Kidney (tissue), 14 donors: ENCODE measurements around the gene OGFRL1. TPM values are rescaled to one million over a fixed set of nuclear protein-coding genes. Genes with fewer than 3 reads are reported as not detected.

Source experiments
- DNase-seq, 5 donors: peaks; one replicate each; pipeline ENCODE4 v3.0.0-alpha.2; 2013 to 2020
- FAIRE-seq: peaks from 2 replicates; lab custom pipeline; 2012; peaks lifted over from hg19 to GRCh38; lab: Jason Lieb, UNC
- H3K27ac ChIP-seq, 2 donors: one replicate each; pipeline ENCODE4 v1.7.0; 2013; ENCODE audit warnings: low read depth in 2 of 2, low read length in 2 of 2, inconsistent platforms in 1 of 2
- H3K27me3 ChIP-seq: one replicate; pipeline ENCODE4 v1.7.1; 2013; ENCODE audit warnings: low read length, inconsistent platforms; ENCODE audit not compliant: control insufficient read depth, insufficient read depth
- H3K36me3 ChIP-seq, 3 donors: one replicate each; pipeline versions ENCODE4 v1.7.0 to v1.7.1; 2013; ENCODE audit warnings: low read length in 3 of 3, control low read depth in 1 of 3, inconsistent platforms in 1 of 3; ENCODE audit not compliant: insufficient read depth in 3 of 3, control insufficient read depth in 2 of 3
- H3K4me1 ChIP-seq, 3 donors: one replicate each; pipeline versions ENCODE4 v1.7.0 to v1.7.1; 2013; ENCODE audit warnings: low read length in 3 of 3, inconsistent platforms in 1 of 3, low read depth in 1 of 3; ENCODE audit not compliant: control insufficient read depth in 2 of 3, insufficient read depth in 2 of 3
- H3K4me3 ChIP-seq, 3 donors: one replicate each; pipeline versions ENCODE4 v1.7.0 to v1.8.1; 2013; ENCODE audit warnings: low read length in 3 of 3, control low read depth in 1 of 3, inconsistent platforms in 1 of 3
- H3K9ac ChIP-seq, 3 donors: one replicate each; pipeline versions ENCODE4 v1.7.0 to v1.7.1; 2013; ENCODE audit warnings: low read length in 3 of 3, control low read depth in 1 of 3, inconsistent platforms in 1 of 3
- H3K9me3 ChIP-seq, 3 donors: one replicate each; pipeline versions ENCODE4 v1.7.0 to v1.7.1; 2013; ENCODE audit warnings: low read length in 3 of 3, control low read depth in 1 of 3, inconsistent platforms in 1 of 3; ENCODE audit not compliant: control insufficient read depth in 2 of 3, insufficient read depth in 1 of 3
- CTCF ChIP-seq: IDR thresholded peaks from 3 replicates; pipeline ENCODE4 v1.5.1; 2012; ENCODE audit warnings: mild to moderate bottlenecking, moderate library complexity, borderline replicate concordance; ENCODE audit not compliant: insufficient read depth; ENCODE audit errors: extremely low read depth
- intact Hi-C: fragments of 100-400 bp; cut with DNase I; formaldehyde crosslinking; loops from one replicate; pipeline ENCODE4 v1.11.1; 2022
- polyA plus RNA-seq: library from polyadenylated mRNA; stranded (reverse); fragments of 350-450 nt; fragmentation: Illumina TruSeq; extraction: RNeasy Lipid Tissue Mini Kit (QIAGEN cat#74804); gene quantifications from one replicate; pipeline ENCODE4 v1.2.3, GENCODE V29; 2014; ENCODE audit warnings: low read depth, low replicate concordance; ENCODE audit not compliant: insufficient read depth
- total RNA-seq: library from RNA; stranded (reverse); fragmentation: NEBNext Ultra II Directional; extraction: Animal tissue kit (Norgen Biotek cat#: 25700); gene quantifications from one replicate; pipeline ENCODE4 v1.2.1, GENCODE V29; 2021
- donor health status: control.
- donor health status: control.
- donor health status: control.
- donor health status: control.
- donor health status: control.
- donor health status: DM: yes; HTN: yes; CAD: no.
- donor health status: Normal renal cell carcinoma (clear cell type).

OGFRL1 gene
- total and polyA plus RNA-seq, 2 donors from 2014 or later: 3.6 to 16.0 TPM

- Histone ChIP-seq H3K36me3 (no peaks in the 10 kb centered on the region), H3K27ac (no peak overlapping the region), H3K4me3 (no peak overlapping the region), H3K27me3 (no peaks in the 10 kb centered on the region), H3K4me1 (peaks cover 0 to 8% (median 2%) of the 10 kb centered on the region in 3 donors), H3K9ac (no peak overlapping the region), H3K9me3 (no peaks in the 10 kb centered on the region)
- DNase-seq (no peak), FAIRE-seq (no peak)
- intact Hi-C loops: no loop called here
- TF ChIP-seq CTCF: no peak
Measured at GRCh38 chr6:71246596-71246995, 42.0 kb upstream of the OGFRL1 start.

- Histone ChIP-seq H3K9me3 (no peaks in the 10 kb centered on the region), H3K27ac (no peak overlapping the region), H3K4me3 (no peak overlapping the region), H3K27me3 (no peaks in the 10 kb centered on the region), H3K4me1 (peaks cover 0 to 8% (median 2%) of the 10 kb centered on the region in 3 donors), H3K9ac (no peak overlapping the region), H3K36me3 (no peaks in the 10 kb centered on the region)
- TF ChIP-seq CTCF: no peak
- intact Hi-C loops: no loop called here
- DNase-seq: peak in 4 of 5 donors; percentile 79 to 95 (median 87)
- FAIRE-seq: no peak
Measured at GRCh38 chr6:71248306-71248765, 40.3 kb upstream of the OGFRL1 start.

GRCh38 chr6:71248878-71249544, 39.6 kb upstream of the OGFRL1 start:
- peak in 2 of 5 donors; percentile 34 to 47 for DNase-seq
- H3K27ac ChIP-seq: no peak overlapping the region
- H3K4me3 ChIP-seq: no peak overlapping the region
- FAIRE-seq: no peak
- no peaks in the 10 kb centered on the region for H3K9me3 ChIP-seq
- TF ChIP-seq CTCF: no peak
- H3K27me3 ChIP-seq: no peaks in the 10 kb centered on the region
- intact Hi-C loops: no loop called here
- H3K9ac ChIP-seq: no peak overlapping the region
- no peaks in the 10 kb centered on the region for H3K36me3 ChIP-seq
- peaks cover 0 to 8% (median 2%) of the 10 kb centered on the region in 3 donors for H3K4me1 ChIP-seq
